Neural cell (in vitro differentiated cells): Measurements from ENCODE around the gene CPLANE1. TPM values are rescaled to one million over a fixed set of nuclear protein-coding genes. Genes with fewer than 3 reads are reported as not detected.

ENCODE experiments used
- H2AFZ ChIP-seq: fragments of 200-600, 300-800 bp; sonication (generic), shearing (Covaris generic); 2 replicates; pipeline ENCODE4 v1.6.0; 2014; ENCODE audit warnings: low read depth, mild to moderate bottlenecking, antibody characterized with exemption, low read length, moderate library complexity
- H3F3A ChIP-seq: fragments of 200-600 bp; shearing (Covaris generic); 2 replicates; pipeline ENCODE4 v1.6.1; 2016; ENCODE audit warnings: mild to moderate bottlenecking, moderate library complexity, mixed read lengths, antibody characterized with exemption, low read length; ENCODE audit not compliant: insufficient read depth, poor library complexity, severe bottlenecking
- H3K27ac ChIP-seq: fragments of 200-600, 300-800 bp; sonication (generic), shearing (Covaris generic); 2 replicates; pipeline ENCODE4 v1.5.1; 2014; ENCODE audit warnings: mild to moderate bottlenecking, low read length, moderate library complexity
- H3K27me3 ChIP-seq: fragments of 300-800, 200-600 bp; sonication (generic), shearing (Covaris generic); 2 replicates; pipeline ENCODE4 v1.6.0; 2014; ENCODE audit warnings: mild to moderate bottlenecking, low read depth, low read length, moderate library complexity; ENCODE audit not compliant: insufficient read depth
- H3K36me3 ChIP-seq: fragments of 300-800, 200-600 bp; sonication (generic), shearing (Covaris generic); 2 replicates; pipeline ENCODE4 v1.5.1; 2014; ENCODE audit warnings: mild to moderate bottlenecking, antibody characterized with exemption, low read length, moderate library complexity; ENCODE audit not compliant: insufficient read depth
- H3K4me2 ChIP-seq: fragments of 300-800, 200-600 bp; sonication (generic), shearing (Covaris generic); 2 replicates; pipeline ENCODE4 v1.6.0; 2014; ENCODE audit warnings: mild to moderate bottlenecking, low read length
- H3K4me3 ChIP-seq: fragments of 300-800, 200-600 bp; sonication (generic), shearing (Covaris generic); 2 replicates; pipeline ENCODE4 v1.5.1; 2014; ENCODE audit warnings: mild to moderate bottlenecking, low read length, moderate library complexity
- H3K79me2 ChIP-seq: fragments of 200-600 bp; shearing (Covaris generic); replicated peaks from 2 replicates; pipeline ENCODE4 v1.6.0; 2014; ENCODE audit warnings: mild to moderate bottlenecking, low read length, moderate library complexity; ENCODE audit not compliant: insufficient read depth
- H3K9ac ChIP-seq: fragments of 300-800, 200-600 bp; sonication (generic), shearing (Covaris generic); 2 replicates; pipeline ENCODE4 v1.6.1; 2016; ENCODE audit warnings: mild to moderate bottlenecking, low read length, mixed read lengths
- H3K9me2 ChIP-seq: fragments of 200-600 bp; shearing (Covaris generic); 2 replicates; pipeline ENCODE4 v1.6.1; 2016; ENCODE audit warnings: mild to moderate bottlenecking, low read length, mixed read lengths; ENCODE audit not compliant: insufficient read depth
- H3K9me3 ChIP-seq: fragments of 200-600, 300-800 bp; sonication (generic), shearing (Covaris generic); 2 replicates; pipeline ENCODE4 v1.6.1; 2016; ENCODE audit warnings: mild to moderate bottlenecking, mixed run types, low read length, moderate library complexity, mixed read lengths
- H4K20me1 ChIP-seq: fragments of 200-600 bp; shearing (Covaris generic); 2 replicates; pipeline ENCODE4 v1.6.1; 2016; ENCODE audit warnings: mild to moderate bottlenecking, mixed run types; ENCODE audit not compliant: insufficient read depth
- EP300 ChIP-seq: fragments of 450-650 bp; conservative IDR thresholded peaks from 2 replicates; pipeline ENCODE4 v1.6.1; 2014; ENCODE audit warnings: antibody characterized with exemption, mild to moderate bottlenecking, moderate library complexity; ENCODE audit not compliant: poor library complexity, severe bottlenecking
- EZH2 ChIP-seq: fragments of 200-600, 300-800 bp; shearing (Covaris generic), sonication (generic); IDR thresholded peaks from 2 replicates; pipeline ENCODE4 v1.6.1; 2014; ENCODE audit warnings: antibody characterized with exemption, low read length, borderline replicate concordance, mild to moderate bottlenecking; ENCODE audit not compliant: insufficient read depth, poor library complexity, severe bottlenecking
- MXI1 ChIP-seq: fragments of 450-650 bp; conservative IDR thresholded peaks from 2 replicates; pipeline ENCODE4 v1.6.1; 2014; ENCODE audit warnings: antibody characterized with exemption, mild to moderate bottlenecking; ENCODE audit not compliant: poor library complexity, severe bottlenecking
- POLR2AphosphoS5 ChIP-seq: IDR thresholded peaks from 2 replicates; pipeline ENCODE4 v1.6.1; 2012
- RAD21 ChIP-seq: fragments of 450-650 bp; conservative IDR thresholded peaks from 2 replicates; pipeline ENCODE4 v1.6.1; 2014; ENCODE audit warnings: antibody characterized with exemption, mild to moderate bottlenecking, moderate library complexity
- SMC3 ChIP-seq: fragments of 450-650 bp; conservative IDR thresholded peaks from 2 replicates; pipeline ENCODE4 v1.6.1; 2014; ENCODE audit warnings: antibody characterized with exemption, mild to moderate bottlenecking, moderate library complexity; ENCODE audit not compliant: poor library complexity
- TAF1 ChIP-seq: IDR thresholded peaks from 2 replicates; pipeline ENCODE4 v1.6.1; 2012; ENCODE audit warnings: low read depth
- polyA plus RNA-seq: library from polyadenylated mRNA; depleted of rRNA; stranded (reverse); fragments of >200 nt; gene quantifications from 2 replicates; pipeline ENCODE4 v1.2.3, GENCODE V29; 2014
- TF ChIP-seq, protein P1 (sequence below): fragments of 450-650 bp; IDR thresholded peaks from 2 replicates; pipeline ENCODE4 v1.5.1; 2014; ENCODE audit warnings: antibody characterized with exemption, mild to moderate bottlenecking, moderate library complexity; ENCODE audit not compliant: poor library complexity, severe bottlenecking
- TF ChIP-seq, protein P2 (sequence below): IDR thresholded peaks from 2 replicates; pipeline ENCODE4 v1.6.1; 2012; ENCODE audit warnings: borderline replicate concordance

The CPLANE1 gene
- polyA plus RNA-seq, 1 donor from 2014 or later = 26.0 TPM

DNA sequence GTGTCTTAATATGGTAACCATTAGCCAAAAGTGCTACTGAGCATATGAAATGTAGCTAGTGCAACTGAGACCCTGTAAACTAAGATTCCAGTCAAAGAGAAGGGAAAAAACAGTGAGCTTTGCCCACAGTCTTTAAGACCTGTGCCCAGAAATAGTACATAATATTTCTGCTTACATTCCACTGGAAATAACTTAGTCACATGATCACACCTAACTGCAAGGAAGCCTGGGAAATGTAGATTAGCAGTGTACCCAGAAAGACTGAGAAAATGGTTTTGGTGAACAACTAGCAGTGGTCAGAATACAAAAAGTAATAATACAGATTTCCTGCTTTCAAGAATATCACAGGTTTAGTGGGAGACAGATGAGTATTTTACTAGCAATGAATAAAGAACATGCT, 2.5 kb upstream of the CPLANE1 start:
- Histone ChIP-seq H3K9me3 (no peaks in the 10 kb centered on the region), H3F3A (peaks cover 5% of the 10 kb centered on the region), H3K27ac (no peak overlapping the region), H4K20me1 (no peaks in the 10 kb centered on the region), H3K27me3 (no peaks in the 10 kb centered on the region), H3K9ac (no peak overlapping the region), H3K9me2 (no peaks in the 10 kb centered on the region), H3K4me3 (no peak overlapping the region), H3K36me3 (no peaks in the 10 kb centered on the region), H3K4me2 (no peak overlapping the region), H2AFZ (no peak overlapping the region), H3K79me2 (peaks cover 8% of the 10 kb centered on the region)
- TF ChIP-seq SMC3 (no peak), POLR2AphosphoS5 (no peak)

DNA sequence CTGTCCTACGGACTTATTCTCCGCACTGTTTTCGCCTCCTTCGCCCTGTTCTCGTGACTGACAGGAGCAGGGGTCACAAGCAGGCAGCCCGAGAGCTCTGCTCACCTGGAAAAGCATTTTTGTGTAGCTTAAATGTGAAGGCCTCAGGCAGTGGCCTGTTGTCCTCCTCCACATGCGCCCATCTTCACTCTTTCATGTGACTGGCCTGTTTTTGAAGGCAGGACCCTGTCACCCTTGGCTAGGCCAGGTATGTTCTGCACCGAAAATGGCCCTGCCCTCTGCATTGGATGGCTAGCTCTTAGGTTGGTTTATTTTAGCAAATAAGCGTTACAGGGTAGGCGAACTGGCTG, 614 bp upstream of the CPLANE1 start:
- no peaks in the 10 kb centered on the region for H3K9me2 ChIP-seq
- H3K79me2 ChIP-seq = peaks cover 8% of the 10 kb centered on the region
- peak overlapping the region; percentile 77 for H2AFZ ChIP-seq
- no peak overlapping the region for H3K27ac ChIP-seq
- H3K9ac ChIP-seq = peak overlapping the region; percentile 92
- H3K4me2 ChIP-seq = peak overlapping the region; percentile 3
- peaks cover 5% of the 10 kb centered on the region for H3F3A ChIP-seq
- no peaks in the 10 kb centered on the region for H3K36me3 ChIP-seq
- peak overlapping the region; percentile 80 for H3K4me3 ChIP-seq
- TF ChIP-seq TAF1 (no peak), EP300 (no peak), RAD21 (no peak), MXI1 (no peak)
- no peaks in the 10 kb centered on the region for H3K9me3 ChIP-seq
- H3K27me3 ChIP-seq = no peaks in the 10 kb centered on the region
- no peaks in the 10 kb centered on the region for H4K20me1 ChIP-seq

- Histone ChIP-seq H3K9ac (peak overlapping the region; percentile 92), H3K27ac (peak overlapping the region; percentile 73), H4K20me1 (no peaks in the 10 kb centered on the region), H3K4me2 (peak overlapping the region; percentile 63), H3K36me3 (no peaks in the 10 kb centered on the region), H3F3A (peaks cover 5% of the 10 kb centered on the region), H2AFZ (peak overlapping the region; percentile 80), H3K9me2 (no peaks in the 10 kb centered on the region), H3K4me3 (peak overlapping the region; percentile 80), H3K79me2 (peaks cover 8% of the 10 kb centered on the region), H3K9me3 (no peaks in the 10 kb centered on the region), H3K27me3 (no peaks in the 10 kb centered on the region)
- TF ChIP-seq EP300 (no peak), MXI1 (no peak), SMC3 (no peak), POLR2AphosphoS5 (no peak), TAF1 (no peak), EZH2 (no peak), RAD21 (no peak)
- TF ChIP-seq, protein P1, sequence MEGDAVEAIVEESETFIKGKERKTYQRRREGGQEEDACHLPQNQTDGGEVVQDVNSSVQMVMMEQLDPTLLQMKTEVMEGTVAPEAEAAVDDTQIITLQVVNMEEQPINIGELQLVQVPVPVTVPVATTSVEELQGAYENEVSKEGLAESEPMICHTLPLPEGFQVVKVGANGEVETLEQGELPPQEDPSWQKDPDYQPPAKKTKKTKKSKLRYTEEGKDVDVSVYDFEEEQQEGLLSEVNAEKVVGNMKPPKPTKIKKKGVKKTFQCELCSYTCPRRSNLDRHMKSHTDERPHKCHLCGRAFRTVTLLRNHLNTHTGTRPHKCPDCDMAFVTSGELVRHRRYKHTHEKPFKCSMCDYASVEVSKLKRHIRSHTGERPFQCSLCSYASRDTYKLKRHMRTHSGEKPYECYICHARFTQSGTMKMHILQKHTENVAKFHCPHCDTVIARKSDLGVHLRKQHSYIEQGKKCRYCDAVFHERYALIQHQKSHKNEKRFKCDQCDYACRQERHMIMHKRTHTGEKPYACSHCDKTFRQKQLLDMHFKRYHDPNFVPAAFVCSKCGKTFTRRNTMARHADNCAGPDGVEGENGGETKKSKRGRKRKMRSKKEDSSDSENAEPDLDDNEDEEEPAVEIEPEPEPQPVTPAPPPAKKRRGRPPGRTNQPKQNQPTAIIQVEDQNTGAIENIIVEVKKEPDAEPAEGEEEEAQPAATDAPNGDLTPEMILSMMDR = no peak
- TF ChIP-seq, protein P2, sequence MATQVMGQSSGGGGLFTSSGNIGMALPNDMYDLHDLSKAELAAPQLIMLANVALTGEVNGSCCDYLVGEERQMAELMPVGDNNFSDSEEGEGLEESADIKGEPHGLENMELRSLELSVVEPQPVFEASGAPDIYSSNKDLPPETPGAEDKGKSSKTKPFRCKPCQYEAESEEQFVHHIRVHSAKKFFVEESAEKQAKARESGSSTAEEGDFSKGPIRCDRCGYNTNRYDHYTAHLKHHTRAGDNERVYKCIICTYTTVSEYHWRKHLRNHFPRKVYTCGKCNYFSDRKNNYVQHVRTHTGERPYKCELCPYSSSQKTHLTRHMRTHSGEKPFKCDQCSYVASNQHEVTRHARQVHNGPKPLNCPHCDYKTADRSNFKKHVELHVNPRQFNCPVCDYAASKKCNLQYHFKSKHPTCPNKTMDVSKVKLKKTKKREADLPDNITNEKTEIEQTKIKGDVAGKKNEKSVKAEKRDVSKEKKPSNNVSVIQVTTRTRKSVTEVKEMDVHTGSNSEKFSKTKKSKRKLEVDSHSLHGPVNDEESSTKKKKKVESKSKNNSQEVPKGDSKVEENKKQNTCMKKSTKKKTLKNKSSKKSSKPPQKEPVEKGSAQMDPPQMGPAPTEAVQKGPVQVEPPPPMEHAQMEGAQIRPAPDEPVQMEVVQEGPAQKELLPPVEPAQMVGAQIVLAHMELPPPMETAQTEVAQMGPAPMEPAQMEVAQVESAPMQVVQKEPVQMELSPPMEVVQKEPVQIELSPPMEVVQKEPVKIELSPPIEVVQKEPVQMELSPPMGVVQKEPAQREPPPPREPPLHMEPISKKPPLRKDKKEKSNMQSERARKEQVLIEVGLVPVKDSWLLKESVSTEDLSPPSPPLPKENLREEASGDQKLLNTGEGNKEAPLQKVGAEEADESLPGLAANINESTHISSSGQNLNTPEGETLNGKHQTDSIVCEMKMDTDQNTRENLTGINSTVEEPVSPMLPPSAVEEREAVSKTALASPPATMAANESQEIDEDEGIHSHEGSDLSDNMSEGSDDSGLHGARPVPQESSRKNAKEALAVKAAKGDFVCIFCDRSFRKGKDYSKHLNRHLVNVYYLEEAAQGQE = no peak
Observed at GRCh38 chr5:37248421-37248969, 681 bp downstream of the CPLANE1 start.
